NCI-H774 (cell line): ENCODE measurements around the gene ARID1B.
"Not testable (repeated sequence)": the region's sequence is repeated elsewhere in the genome, so short reads cannot be mapped to it uniquely, and the experiment has no call there.

Experiments
- DNase-seq: peaks from one replicate; lab custom pipeline; 2025; lab: John Stamatoyannopoulos, UW

The ARID1B gene

DNA sequence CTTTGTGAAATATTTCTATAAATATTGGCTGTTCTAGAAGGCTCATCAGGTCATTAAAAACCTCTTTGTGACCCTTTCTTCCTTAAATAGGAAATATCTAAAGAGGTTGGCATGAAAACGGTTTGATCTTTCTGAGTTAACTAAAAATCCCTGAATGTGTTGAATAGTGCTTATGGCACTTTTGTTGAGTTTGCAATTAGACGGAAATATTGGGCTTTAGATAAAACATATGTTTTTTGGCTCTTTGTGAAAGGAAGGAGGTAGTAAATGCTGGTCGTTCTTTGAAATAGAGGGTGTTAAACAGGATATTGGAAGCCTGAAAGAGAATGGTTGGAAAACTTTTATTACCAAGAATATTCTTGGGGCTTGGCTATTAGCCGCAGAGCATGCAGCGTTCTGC, 163.0 kb downstream of the ARID1B start:
- DNase-seq: no peak

DNA sequence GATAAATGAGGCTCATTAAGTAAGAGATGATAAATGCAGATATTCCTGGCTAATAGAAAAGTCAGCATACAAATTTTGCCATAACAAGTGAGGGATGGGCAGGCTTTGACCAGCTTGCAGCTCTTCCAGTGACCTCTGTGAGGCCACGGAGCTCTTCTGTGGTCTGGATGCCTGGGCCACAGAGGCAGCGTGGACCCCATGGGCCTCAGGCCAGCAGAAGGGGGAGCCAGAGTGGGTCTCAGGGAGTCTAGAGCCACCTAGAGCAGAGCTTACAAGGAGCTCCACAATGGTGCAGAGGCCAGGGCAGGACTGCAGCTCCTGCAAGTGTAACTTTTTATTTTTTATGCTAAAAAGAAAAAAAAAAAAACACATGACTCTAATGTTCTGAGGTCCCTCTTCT, 165.1 kb downstream of the ARID1B start:
- no peak for DNase-seq

DNA sequence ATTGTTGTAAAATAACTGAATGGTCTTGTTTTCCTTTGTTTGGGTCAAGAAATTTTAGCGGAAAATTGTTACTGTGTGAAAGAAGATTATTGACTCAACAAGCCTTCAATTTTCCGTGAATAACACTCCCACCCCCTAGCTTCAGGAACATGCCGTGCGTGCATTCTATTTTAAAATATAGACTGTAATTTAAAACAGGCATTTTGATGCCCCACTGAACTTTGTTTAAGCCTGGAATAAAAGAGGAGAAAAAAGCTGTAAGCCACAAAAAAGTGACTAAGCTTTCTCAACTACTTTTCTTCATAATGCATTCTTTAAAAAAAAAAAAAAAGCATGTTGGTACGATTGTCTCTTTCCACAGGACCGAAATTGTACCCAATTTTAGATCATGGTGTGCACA, 166.0 kb downstream of the ARID1B start:
- no peak for DNase-seq

DNA sequence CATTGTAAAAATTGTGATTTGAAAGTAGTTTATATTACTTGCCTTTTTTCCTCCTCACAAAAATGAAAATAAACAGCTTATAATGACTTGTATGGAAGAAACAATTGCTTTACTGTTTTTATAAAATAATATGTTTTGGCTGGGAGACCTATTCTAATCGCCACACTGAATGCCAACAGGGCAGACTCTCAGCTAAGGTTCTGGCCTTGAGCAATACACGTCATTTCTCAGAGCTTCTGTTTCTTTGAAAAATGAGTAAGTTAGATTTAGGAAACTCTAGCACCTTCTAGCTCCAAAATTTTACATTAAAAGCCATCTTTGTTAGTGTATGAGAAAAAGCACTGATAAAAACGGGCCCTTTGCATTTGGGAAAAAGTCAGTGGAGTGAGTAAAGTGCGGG, 166.6 kb downstream of the ARID1B start:
- DNase-seq: no peak

DNA sequence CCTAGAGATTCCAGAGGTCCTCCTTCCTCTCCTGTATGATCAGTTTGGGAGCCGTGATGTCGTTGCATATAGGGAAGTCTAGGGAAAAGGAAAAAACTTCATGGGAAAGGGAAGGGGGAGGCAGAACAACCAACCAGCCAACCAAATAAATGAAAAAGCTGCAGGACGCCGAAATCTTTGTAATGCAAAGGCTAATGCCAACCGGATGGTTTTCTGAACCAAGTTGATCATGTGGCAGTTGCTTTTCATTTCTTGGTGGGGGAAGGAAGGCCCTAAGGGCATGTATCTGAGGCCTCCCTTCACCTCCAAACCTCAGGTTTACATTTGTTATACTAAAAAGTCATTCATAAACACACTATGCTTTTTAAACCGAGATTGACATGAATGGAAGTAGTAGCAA, 167.2 kb downstream of the ARID1B start:
- no peak for DNase-seq

DNA sequence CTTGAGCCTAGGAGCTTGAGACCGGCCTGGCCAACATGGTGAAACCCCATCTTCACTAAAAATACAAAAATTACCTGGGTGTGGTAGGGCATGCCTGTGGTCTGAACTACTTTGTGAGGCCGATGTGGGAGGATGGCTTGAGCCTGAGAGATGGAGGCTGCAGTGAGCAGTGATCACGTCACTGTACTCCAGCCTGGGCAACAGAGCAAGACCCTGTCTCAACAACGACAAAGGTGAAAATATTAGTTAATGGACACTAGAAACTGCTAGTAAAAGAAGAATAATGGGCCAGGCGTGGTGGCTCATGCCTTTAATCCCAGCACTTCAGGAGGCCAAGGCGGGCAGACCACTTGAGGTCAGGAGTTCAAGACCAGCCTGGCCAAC, 168.6 kb downstream of the ARID1B start:
- DNase-seq: not testable (repeated sequence)

DNA sequence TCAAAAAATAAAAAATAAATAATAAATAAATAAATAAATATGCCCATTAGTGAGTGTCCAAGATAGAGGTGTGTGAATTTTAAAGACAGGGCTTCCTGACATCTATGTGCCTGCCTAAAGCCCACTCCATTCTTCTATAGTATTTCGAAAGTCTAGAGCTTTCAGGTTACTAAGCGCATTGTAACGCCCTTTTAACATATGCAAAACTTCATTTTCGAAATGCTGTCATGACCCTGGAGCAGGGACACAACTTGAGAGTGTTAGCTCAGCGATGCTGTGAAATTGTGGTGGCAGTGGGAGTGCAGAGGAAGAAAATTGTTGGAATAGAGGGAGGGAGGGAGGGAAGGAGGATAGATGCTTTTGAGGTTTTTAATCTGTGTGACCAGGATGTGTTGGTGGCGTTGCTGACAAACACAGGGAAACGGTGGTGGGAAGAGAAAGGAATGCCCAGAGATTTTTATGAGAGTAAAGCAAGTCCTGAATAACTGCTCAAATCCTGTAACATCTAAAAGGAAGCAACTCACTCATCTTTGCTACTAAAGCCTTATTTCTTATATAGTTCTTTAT, 169.3 kb downstream of the ARID1B start:
- DNase-seq: no peak

DNA sequence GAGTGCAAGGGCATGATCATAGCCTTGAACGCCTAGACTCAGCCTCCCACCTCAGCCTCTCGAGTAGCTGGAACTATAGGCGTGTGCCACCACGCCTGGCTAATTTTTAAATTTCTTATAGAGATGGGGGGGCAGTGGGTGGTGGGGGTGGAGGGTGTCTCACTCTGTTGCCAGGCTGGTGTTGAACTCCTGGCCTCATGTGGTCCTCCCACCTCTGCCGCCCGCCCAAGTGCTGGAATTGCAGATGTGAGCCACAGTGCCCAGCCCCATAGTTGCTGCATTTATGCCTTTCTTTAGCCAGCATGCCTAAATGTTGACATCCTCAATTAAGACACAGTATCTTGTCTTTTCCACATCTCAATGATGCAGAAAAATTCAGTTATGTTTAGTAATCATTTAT, 171.1 kb downstream of the ARID1B start:
- DNase-seq: no peak

DNA sequence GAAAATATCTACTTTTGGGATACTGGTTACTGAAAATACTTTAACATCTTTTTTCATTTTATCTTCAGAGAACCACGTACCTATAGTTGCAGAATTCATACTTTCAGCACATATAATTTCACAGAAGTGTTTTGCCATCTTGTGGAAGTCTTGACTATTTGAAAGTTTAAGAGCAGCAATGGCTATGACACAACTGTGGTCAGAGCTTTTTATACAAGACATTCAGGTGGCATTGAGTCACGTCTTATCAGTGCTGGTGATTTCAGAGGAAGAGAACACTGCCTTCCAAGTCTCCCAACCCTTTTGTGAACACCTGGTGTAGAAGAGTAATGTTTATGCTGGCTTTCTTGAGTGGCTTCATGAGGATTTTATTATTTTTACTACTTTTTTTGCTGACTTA, 171.6 kb downstream of the ARID1B start:
- no peak for DNase-seq

DNA sequence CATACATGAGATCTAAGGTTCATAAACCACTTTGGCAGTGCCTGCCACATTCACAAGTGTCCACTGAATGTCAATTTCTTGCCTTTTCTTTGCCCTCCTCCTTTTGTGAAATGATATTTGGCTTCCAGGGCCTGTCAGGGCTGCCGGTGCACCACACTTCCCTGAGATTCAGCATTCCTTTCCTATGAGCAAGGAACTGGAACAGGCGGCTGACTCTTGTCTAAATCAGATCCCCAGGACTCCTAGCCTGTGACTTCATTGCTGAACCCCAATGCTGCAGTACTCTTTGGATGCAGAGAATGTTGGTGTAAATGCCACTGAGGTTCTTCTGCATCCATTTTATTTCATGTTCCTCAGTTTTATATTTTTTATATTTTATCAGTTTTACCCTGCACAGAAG, 172.2 kb downstream of the ARID1B start:
- DNase-seq: no peak

DNA sequence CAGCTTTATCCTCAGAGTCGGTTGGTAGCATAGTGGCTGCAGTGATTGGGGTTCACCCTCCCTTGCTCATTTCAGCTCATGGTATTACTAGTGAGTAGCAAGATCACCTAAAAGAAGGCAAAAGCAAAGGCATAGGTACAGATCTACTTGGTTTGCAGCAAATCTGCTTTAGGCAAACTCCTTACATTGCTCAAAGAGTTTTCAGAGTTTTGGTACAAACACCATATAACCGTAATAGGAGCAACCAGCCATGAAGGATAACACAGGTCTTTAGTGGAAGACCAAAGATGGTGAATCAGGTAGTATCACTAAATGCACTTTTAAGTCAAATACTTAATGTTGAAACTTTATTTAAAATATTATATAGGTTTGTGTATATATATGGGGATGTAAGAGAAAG, 172.9 kb downstream of the ARID1B start:
- no peak for DNase-seq

DNA sequence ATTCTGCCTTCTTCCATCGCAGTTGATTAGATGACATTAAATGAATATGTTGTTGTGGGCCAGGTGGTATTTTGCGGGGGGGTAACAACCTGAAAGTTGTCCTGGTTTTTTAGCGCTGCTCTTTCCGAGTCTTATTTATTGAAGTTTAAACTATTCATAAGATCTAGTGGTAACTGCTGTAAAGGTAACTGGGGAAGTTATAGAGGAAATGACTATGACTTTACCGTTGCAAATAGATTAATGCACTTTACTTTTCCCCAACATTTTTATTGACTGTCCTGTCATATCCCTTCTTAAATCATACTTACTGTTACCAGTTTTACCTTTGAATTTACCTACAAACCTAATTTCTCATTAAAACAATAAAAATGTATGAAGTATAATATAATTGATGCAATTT, 173.4 kb downstream of the ARID1B start:
- DNase-seq: no peak

DNA sequence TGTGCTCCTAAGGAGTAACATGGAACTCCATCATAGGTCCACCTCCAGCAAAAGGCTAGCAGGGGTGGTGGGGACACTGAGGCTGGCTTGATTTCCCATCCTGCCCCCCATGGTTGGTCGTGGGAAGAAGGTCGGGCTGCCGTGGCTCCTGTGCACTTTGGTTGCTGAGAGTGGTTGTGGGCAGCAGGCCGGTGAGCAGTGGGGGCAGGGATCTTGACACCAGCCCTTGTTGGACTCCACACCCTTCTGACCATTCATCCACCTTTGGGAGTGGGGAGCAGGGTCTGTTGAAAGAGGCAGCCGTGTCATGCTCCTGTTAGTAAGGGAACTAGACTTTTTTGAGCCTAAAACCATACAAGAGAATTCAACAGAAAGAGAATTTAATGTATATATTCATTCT, 175.2 kb downstream of the ARID1B start:
- no peak for DNase-seq

DNA sequence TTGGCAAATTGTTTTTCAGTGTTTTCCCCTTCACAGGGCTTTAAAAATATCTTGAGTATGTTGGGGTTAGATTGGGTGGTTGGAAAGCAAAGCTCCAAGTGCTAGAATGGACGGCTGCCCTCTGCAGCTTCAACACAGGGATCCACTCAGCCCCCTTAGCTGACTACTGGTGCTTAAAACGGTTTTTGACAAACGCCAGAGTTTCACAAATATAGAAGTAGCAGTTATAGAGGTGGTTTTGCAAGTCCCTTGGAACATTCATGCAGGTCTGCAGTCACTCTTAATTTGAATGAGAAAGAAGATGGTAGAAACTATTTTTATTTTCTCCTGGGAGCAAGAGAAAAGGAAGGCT, 175.9 kb downstream of the ARID1B start:
- DNase-seq: no peak

DNA sequence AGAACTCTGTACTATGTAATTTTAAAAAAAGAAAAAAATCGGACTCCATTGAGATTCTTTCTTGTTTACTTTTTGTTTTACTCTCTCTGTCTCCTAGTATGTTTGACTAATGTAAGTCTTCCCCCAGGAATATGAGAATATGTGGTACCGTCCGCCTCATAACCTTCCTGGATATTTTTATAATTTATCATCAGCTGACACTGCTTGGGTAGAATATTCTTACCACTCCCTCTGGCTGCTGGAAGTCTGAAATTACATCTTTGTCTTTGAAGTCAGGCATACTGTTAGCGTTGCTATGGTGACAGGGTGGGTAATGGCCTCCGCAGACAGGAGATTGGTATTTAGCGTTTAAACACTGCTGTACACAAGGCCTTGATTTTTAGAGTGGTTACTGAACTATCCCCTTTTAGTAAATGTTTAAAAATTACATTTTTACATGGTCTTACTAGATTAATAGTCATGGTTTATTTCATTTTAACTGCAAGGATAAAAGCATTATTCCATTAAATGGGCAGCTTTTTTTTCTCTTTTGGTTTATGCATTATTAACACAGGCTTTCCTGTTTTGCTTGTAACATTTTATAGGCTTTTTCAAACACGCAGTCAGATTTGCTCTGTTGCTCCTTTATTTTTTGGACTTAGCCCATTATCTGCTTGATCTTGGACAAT, 176.4 kb downstream of the ARID1B start:
- peak; percentile 82 for DNase-seq

DNA sequence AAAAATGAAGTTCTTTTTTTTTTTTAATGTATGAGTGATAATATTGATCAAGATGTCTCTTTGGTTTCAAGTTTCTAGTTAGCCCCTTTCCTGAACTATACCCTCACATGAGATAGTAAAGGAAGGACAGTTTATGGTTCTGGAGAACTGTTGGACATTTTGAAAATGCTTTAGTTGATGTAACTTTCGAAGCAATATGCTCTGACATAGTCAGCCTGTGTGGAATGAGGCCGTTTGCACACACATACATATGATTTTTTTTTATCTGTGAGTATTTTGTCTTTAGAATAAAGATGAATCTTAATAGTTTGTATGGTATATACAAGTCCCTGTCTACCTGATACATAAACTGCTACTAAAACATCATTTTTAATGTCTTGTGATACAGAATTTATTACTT, 177.0 kb downstream of the ARID1B start:
- DNase-seq: no peak

DNA sequence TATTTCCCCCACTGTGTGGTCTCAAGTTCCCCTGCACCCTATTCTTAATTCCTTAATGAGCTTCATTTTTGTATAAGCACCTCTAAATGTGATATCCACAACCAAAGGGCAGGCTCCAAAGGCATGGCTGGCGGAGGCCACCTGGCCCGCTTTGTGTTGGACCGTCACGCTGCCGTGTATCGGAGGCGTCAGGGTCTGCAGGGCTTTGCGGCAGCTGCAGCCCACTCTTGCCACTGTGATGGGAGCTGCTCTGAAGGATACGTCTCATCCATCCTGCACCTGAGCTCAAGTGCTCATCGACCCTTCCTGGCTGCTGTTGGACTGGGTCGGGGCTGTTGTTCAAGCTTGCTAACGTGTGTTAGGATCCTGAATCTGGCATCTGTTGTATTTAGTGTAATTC, 177.6 kb downstream of the ARID1B start:
- no peak for DNase-seq

DNA sequence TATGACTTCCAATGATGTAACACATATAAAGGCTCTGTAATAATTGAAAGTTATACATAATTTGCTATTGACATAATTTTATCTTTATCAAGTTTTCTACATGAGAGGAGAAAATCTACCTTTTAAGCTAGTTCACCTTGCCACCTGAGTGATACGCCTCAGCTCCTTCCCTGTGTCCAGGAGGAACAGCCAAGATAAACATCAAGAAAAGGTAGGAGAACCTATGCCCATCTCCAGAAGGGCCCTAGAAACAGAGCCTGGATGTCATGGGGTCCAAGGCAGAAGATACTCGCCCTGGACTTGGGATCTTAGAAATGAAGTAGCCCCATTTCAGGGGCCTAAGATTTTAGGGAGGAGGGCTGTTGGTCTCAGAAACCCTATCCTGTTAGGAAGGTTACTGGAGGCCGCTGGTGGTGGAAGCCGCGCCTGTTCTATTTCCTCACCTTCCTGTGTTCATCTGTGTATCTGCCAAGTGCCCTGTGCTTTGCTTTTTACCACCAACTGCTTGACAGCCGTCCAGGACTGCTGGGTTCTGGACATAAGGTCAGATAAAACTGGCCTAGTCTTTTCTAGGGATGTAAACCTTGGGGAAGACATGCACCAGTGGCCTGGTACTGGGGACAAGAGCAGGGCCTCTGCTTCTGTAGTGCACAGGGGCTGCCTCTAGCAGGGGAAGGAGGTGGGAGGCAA, 178.5 kb downstream of the ARID1B start:
- DNase-seq: no peak

DNA sequence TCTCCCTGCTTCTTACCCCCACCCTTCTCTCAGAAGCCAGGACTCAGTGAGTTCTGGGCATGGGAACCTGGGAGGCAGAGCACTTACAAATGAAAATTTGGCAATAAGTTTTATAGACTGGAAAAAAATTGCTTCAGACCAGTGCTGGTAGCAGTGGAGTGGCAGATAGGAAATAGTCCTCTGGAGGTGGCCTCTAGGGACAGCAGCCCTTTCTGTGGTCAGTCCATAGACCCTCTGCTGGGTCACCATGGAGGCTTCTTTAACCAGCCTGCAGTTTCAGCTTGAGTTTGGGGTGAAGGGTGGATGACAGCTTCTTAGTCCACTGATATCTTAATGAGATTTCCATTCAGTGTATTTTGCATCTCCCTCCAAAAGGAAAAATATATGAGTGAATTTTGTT, 179.1 kb downstream of the ARID1B start:
- no peak for DNase-seq

DNA sequence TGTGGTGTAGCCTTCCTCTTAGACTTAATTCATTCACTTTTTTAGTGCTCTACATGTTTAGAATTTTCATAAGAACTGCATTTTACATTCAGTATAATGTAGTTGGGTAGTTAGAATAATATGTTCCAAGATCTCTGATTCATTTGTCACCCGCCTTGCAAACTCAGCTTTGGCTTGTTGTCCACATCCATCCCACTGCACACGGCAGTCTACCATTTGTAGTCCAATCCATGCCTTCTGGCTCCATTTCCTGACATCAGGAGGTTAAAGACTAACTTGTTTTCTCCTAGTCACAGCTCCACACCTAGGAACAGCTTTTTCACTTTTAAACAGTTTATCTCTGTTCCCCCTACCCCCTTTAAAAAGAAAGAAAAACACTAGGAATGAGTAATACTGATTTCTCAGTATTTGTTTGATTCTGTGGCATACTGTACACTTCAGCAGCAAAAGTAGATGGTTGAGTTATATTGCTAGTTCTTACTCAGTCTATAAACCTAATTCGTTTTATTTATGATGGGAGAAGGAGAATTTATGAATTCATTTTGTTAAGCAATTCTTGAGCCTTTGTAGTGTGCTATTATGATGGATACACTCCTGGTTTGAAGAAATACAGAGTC, 180.9 kb downstream of the ARID1B start:
- no peak for DNase-seq

DNA sequence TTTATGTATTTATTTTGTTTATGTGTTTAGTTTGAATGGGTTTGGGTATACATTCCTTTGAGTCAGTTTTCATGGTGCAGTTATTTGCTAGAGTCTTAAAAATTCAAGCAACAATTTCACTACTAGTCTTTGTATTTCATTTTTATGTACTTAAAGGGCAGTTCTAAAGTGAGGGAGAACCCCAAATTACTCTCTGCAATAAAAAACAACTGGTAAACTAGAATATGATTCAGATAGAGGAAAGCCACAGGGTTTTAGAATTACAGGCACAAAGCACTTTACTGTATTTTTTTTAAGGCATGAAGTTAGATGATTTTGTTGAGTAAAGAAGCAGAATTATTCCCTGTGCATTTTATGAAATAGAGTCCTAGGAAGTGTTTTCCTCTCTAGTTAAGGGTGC, 183.3 kb downstream of the ARID1B start:
- no peak for DNase-seq

DNA sequence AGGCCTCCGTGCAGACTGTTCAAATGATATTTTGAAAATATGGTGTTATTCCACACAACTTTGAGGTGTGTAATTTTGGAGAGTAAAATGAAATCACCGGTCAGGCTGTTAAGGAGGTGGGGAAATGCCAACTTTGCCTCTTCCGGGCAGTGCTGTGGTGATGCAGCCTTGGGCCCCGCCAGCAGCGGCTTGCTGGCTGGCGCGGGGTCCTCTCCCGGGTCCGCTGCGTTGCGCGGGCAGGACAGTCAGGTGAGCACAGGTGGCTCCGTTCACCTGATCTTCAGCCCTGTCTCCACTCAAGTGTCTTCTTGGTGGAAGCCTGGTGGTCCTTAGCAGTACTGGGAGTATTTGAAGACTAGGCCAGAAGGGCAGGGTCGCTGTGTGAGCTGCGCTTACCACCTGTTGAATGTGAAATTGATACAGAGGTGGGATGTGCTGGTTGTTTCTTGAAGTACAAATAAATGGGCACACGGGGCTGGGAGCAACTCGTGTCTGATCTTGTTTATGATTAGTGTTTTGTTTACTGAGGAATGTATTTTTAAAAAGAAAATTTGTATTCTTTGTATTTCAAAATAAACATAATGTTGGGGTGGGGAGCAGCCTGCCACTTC, 184.2 kb downstream of the ARID1B start:
- no peak for DNase-seq
